Stimulated activated CD8-positive, alpha-beta memory T cell treated with anti-CD3 and anti-CD28 coated beads, Interleukin-15, amount 100 ng/mL, for 4 hours (primary cell): ENCODE measurements around the gene TIPRL.
"Not testable (repeated sequence)": the region's sequence is repeated elsewhere in the genome, so short reads cannot be mapped to it uniquely, and the experiment has no call there.

Experiments used
- DNase-seq, 2 donors: peaks; one replicate each; pipeline ENCODE4 v3.0.0-alpha.2; 2020; ENCODE audit warnings: low read depth in 2 of 2

TIPRL gene

GRCh38 chr1:168159251-168159650 lies 19.5 kb upstream of the TIPRL start:
- DNase-seq: no peak

- no peak for DNase-seq
These were observed 18.8 kb upstream of the TIPRL start for GRCh38 chr1:168159979-168160378.

GRCh38 chr1:168161459-168161858 lies 17.3 kb upstream of the TIPRL start:
- no peak for DNase-seq

- no peak for DNase-seq
These were observed 15.1 kb upstream of the TIPRL start for GRCh38 chr1:168163670-168164069.

GRCh38 chr1:168164771-168165170 lies 14.0 kb upstream of the TIPRL start:
- DNase-seq: no peak

GRCh38 chr1:168167806-168168205 lies 11.0 kb upstream of the TIPRL start:
- no peak for DNase-seq

GRCh38 chr1:168170564-168171508 lies 7.9 kb upstream of the TIPRL start:
- no peak for DNase-seq

GRCh38 chr1:168172250-168172915 lies 6.4 kb upstream of the TIPRL start:
- no peak for DNase-seq

- DNase-seq: no peak
These were observed 530 bp upstream of the TIPRL start for GRCh38 chr1:168178227-168178637.

GRCh38 chr1:168179438-168180147 lies 831 bp downstream of the TIPRL start:
- no peak for DNase-seq

- DNase-seq: no peak
These were observed 1.4 kb downstream of the TIPRL start for GRCh38 chr1:168180148-168180524.

- not testable (repeated sequence) for DNase-seq
These were observed 2.4 kb downstream of the TIPRL start for GRCh38 chr1:168181063-168181720.

- DNase-seq: no peak
These were observed 8.4 kb downstream of the TIPRL start for GRCh38 chr1:168187177-168187576.

GRCh38 chr1:168190403-168190802 lies 11.6 kb downstream of the TIPRL start:
- no peak for DNase-seq

GRCh38 chr1:168195199-168196135 lies 16.7 kb downstream of the TIPRL start:
- no peak for DNase-seq

- no peak for DNase-seq
These were observed 20.3 kb downstream of the TIPRL start for GRCh38 chr1:168199056-168199455.

GRCh38 chr1:168202941-168203654 lies 24.3 kb downstream of the TIPRL start:
- no peak for DNase-seq

GRCh38 chr1:168206111-168206510 lies 27.3 kb downstream of the TIPRL start:
- no peak for DNase-seq

- not testable (repeated sequence) for DNase-seq
These were observed 28.9 kb downstream of the TIPRL start for GRCh38 chr1:168207673-168208072.

- no peak for DNase-seq
These were observed 31.6 kb downstream of the TIPRL start for GRCh38 chr1:168210312-168210711.
